ENCODE results near the gene EFHD1.
"Not testable (repeated sequence)": the region's sequence is repeated elsewhere in the genome, so short reads cannot be mapped to it uniquely, and the experiment has no call there.

The EFHD1 gene

GRCh38 chr2:232675381-232675780 is 42.0 kb downstream of the EFHD1 start:
- DNase-seq (ENCODE audit: low read depth), result no peak

GRCh38 chr2:232680006-232680405 is 46.6 kb downstream of the EFHD1 start:
- no peak overlapping the region for H3K4me3 ChIP-seq (ENCODE audit: low read depth, low read length)
- no peak for TF ChIP-seq CTCF (IDR thresholded peaks at IDR 0.05; ENCODE audit: low read depth, low read length, missing control alignments)
- DNase-seq (ENCODE audit: low read depth), result no peak

More at GRCh38 chr2:232675381-232675780, 42.0 kb downstream of the EFHD1 start:
- TF ChIP-seq CTCF (IDR thresholded peaks at IDR 0.05; ENCODE audit: low read depth, low read length, missing control alignments), result no peak
- H3K4me3 ChIP-seq (ENCODE audit: low read depth, low read length), result no peak overlapping the region

- DNase-seq (ENCODE audit: low read depth), result no peak
- H3K4me3 ChIP-seq (ENCODE audit: low read depth, low read length), result no peak overlapping the region
- TF ChIP-seq CTCF (IDR thresholded peaks at IDR 0.05; ENCODE audit: low read depth, low read length, missing control alignments), result no peak
These were observed 48.1 kb downstream of the EFHD1 start for GRCh38 chr2:232681527-232681926.

GRCh38 chr2:232683368-232683767 is 50.0 kb downstream of the EFHD1 start:
- no peak for TF ChIP-seq CTCF (IDR thresholded peaks at IDR 0.05; ENCODE audit: low read depth, low read length, missing control alignments)
- H3K4me3 ChIP-seq (ENCODE audit: low read depth, low read length), result no peak overlapping the region
- no peak for DNase-seq (ENCODE audit: low read depth)

GRCh38 chr2:232685391-232685790 is 52.0 kb downstream of the EFHD1 start:
- H3K4me3 ChIP-seq (ENCODE audit: low read depth, low read length); DNase-seq (ENCODE audit: low read depth): not testable (repeated sequence)

- no peak for DNase-seq (ENCODE audit: low read depth)
- H3K4me3 ChIP-seq (ENCODE audit: low read depth, low read length), result no peak overlapping the region
- no peak for TF ChIP-seq CTCF (IDR thresholded peaks at IDR 0.05; ENCODE audit: low read depth, low read length, missing control alignments)
These were observed 54.2 kb downstream of the EFHD1 start for GRCh38 chr2:232687382-232688160.

- H3K4me3 ChIP-seq (ENCODE audit: low read depth, low read length), result no peak overlapping the region
- TF ChIP-seq CTCF (IDR thresholded peaks at IDR 0.05; ENCODE audit: low read depth, low read length, missing control alignments), result no peak
- DNase-seq (ENCODE audit: low read depth), result no peak
These were observed 54.8 kb downstream of the EFHD1 start for GRCh38 chr2:232688201-232688600.
